ENCODE results near the gene CCT6A. TPM values are rescaled to one million over a fixed set of nuclear protein-coding genes. Genes with fewer than 3 reads are reported as not detected.

Gene CCT6A
- total and polyA plus RNA-seq, 2 donors (not counting 1 experiment from before 2014, with no cell fraction given) = 40.3 to 71.3 TPM

GRCh38 chr7:56105508-56105907 lies 53.9 kb downstream of the CCT6A start:
- TF ChIP-seq CTCF (IDR thresholded peaks at IDR 0.05) (no peak), EZH2 (IDR thresholded peaks at IDR 0.05; ENCODE audit: borderline replicate concordance, insufficient read depth, low read depth, low read length, poor library complexity, severe bottlenecking) (no peak)
- intact Hi-C loops (cut with micrococcal nuclease) = no loop called here
- Histone ChIP-seq H3K27me3 (replicated peaks in 1 of 4; ENCODE audit: control extremely low read depth in 1 of 4, control insufficient read depth in 3 of 4, insufficient read depth in 4 of 4, low read length in 3 of 4) (peaks cover 0 to 3% (median 0%) of the 10 kb centered on the region in 4 experiments), H3K27ac (ENCODE audit: low read length in 2 of 2) (peak overlapping the region; percentile 77 to 89), H3K9ac (ENCODE audit: low read length) (peak overlapping the region; percentile 84), H3K4me1 (ENCODE audit: control insufficient read depth in 2 of 2, insufficient read depth in 2 of 2, low read length in 2 of 2) (peaks cover 17 to 22% of the 10 kb centered on the region in 2 donors), H3K79me2 (ENCODE audit: control insufficient read depth, insufficient read depth, low read length) (peaks cover 29% of the 10 kb centered on the region), H2AFZ (ENCODE audit: insufficient read depth, low read depth, low read length, poor library complexity, severe bottlenecking) (peak overlapping the region; percentile 86), H3K4me2 (replicated peaks; ENCODE audit: low read depth, low read length, poor library complexity, severe bottlenecking) (peak overlapping the region; percentile 85), H3K9me3 (ENCODE audit: control extremely low read depth in 1 of 3, control insufficient read depth in 2 of 3, insufficient read depth in 1 of 3, low read length in 2 of 3) (peaks cover 0 to 6% (median 0%) of the 10 kb centered on the region in 3 donors), H3K4me3 (ENCODE audit: control extremely low read depth in 1 of 5, extremely low read depth in 1 of 5, insufficient read depth in 1 of 5, low read depth in 2 of 5, low read length in 4 of 5) (peak overlapping the region; percentile 75 to 99 (median 87)), H4K20me1 (ENCODE audit: control insufficient read depth, insufficient read depth, low read length, poor library complexity, severe bottlenecking) (peaks cover 6% of the 10 kb centered on the region), H3K36me3 (replicated peaks in 1 of 2; ENCODE audit: control extremely low read depth in 1 of 2, control insufficient read depth in 1 of 2, extremely low read depth in 1 of 2, insufficient read depth in 2 of 2, low read length in 1 of 2) (peaks cover 13 to 34% of the 10 kb centered on the region in 2 experiments)
- Mint-ChIP-seq H3K27me3 (peaks cover 3% of the 10 kb centered on the region), H3K9me3 (ENCODE audit: insufficient read depth) (no peaks in the 10 kb centered on the region), H3K27ac (peak overlapping the region; percentile 98), H3K4me3 (peak overlapping the region; percentile 99), H3K4me1 (peaks cover 36% of the 10 kb centered on the region)
- DNase-seq (peak; percentile 44), ATAC-seq (ENCODE audit: low read depth) (no peak)
- POLR2A ChIA-PET = interaction anchor here (1.0 to 1.5 kb wide), 2 partner anchors 41 to 739 kb away, joined by 3 to 7 read pairs; no protein-coding TSS in a partner anchor
- CTCF ChIA-PET = interaction anchor here (0.8 to 1.1 kb wide), 2 partner anchors 31 to 739 kb away, joined by 3 read pairs; no protein-coding TSS in a partner anchor
- WGBS (ENCODE audit: insufficient coverage) = 57% methylated on average over 2 of the region's 6 CpGs

Measured in B cell (primary cell).